BLaER1 (cell line): ENCODE measurements around the gene HYAL1.
A peak's percentile ranks its signal among the peaks of the same experiment; 100 is the strongest.
"Not testable (repeated sequence)": the region's sequence is repeated elsewhere in the genome, so short reads cannot be mapped to it uniquely, and the experiment has no call there.

ENCODE experiments used
- H3K27ac ChIP-seq: shearing (Covaris generic); formaldehyde crosslinking; 2 replicates; pipeline ENCODE4 v1.8.1; 2022
- H3K27me3 ChIP-seq: shearing (Covaris generic); formaldehyde crosslinking; 2 replicates; pipeline ENCODE4 v1.8.1; 2022
- H3K36me3 ChIP-seq: shearing (Covaris generic); formaldehyde crosslinking; 2 replicates; pipeline ENCODE4 v1.8.1; 2022
- H3K4me1 ChIP-seq: shearing (Covaris generic); formaldehyde crosslinking; 2 replicates; pipeline ENCODE4 v1.8.1; 2022
- H3K4me2 ChIP-seq: shearing (Covaris generic); formaldehyde crosslinking; 2 replicates; pipeline ENCODE4 v1.8.1; 2022
- H3K4me3 ChIP-seq: shearing (Covaris generic); formaldehyde crosslinking; 2 replicates; pipeline ENCODE4 v1.8.1; 2022
- H3K9ac ChIP-seq: shearing (Covaris generic); formaldehyde crosslinking; 2 replicates; pipeline ENCODE4 v1.8.1; 2022
- H3K9me3 ChIP-seq: shearing (Covaris generic); formaldehyde crosslinking; 2 replicates; pipeline ENCODE4 v1.8.1; 2022
- H4K20me1 ChIP-seq: shearing (Covaris generic); formaldehyde crosslinking; 2 replicates; pipeline ENCODE4 v1.8.1; 2022
- Cebpa-rat ChIP-seq: shearing (Covaris generic); IDR thresholded peaks from 2 replicates; pipeline ENCODE4 v1.8.1; 2022

HYAL1 gene

DNA sequence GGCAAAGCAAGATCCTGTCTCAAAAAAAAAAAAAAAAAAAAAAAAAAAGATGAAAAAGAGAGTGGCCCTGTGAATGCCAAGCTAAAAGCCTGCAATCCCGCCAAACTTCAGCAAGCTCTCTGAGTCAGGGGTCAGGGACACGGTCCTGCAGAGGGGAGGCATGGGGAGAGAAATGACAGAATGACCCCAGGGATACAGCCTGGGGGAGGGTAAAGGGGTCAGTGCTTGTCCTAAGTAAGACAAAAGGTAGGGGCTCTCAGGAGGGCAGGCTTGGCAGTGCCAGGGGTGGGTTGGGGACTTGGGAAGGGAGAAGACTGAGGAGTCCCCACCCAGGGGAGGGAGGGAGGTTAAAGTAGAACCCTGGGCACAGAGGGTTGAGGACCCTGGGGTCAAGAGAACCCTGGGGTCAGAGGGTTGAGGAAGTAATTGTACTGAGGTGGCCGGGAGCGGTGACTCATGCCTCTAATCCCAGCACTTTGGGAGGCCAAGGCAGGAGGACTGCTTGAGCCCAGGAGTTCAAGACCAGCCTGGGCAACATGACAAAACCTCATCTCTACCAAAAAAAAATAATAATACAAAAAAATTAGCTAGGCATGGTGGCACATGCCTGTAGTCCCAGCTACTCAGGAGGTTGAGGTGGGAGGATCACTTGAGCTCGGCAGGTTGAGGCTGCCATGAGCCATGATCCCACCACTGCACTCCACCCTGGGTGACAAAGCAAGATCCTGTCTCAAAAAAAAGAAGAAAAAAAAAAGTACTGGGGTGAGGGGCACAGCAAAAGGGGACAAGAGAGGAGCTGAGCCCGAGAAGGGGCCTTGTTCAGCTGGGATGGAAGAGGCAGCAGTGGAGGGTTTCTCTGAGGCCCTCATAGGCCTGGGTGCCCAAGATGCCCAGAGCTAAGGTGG is 39.6 kb downstream of the HYAL1 start:
- Histone ChIP-seq H3K27ac (no peak overlapping the region), H3K4me1 (peaks cover 80% of the 10 kb centered on the region), H3K9me3 (no peaks in the 10 kb centered on the region), H4K20me1 (peaks cover 10% of the 10 kb centered on the region; the same call in 1 of the 2 replicates), H3K9ac (no peak overlapping the region), H3K27me3 (peaks cover 29% of the 10 kb centered on the region), H3K36me3 (peaks cover 15% of the 10 kb centered on the region), H3K4me3 (no peak overlapping the region), H3K4me2 (0 out of 2 replicates have a peak overlapping the region, but pooled peaks have one; percentile 14)
- no peak for TF ChIP-seq Cebpa-rat

DNA sequence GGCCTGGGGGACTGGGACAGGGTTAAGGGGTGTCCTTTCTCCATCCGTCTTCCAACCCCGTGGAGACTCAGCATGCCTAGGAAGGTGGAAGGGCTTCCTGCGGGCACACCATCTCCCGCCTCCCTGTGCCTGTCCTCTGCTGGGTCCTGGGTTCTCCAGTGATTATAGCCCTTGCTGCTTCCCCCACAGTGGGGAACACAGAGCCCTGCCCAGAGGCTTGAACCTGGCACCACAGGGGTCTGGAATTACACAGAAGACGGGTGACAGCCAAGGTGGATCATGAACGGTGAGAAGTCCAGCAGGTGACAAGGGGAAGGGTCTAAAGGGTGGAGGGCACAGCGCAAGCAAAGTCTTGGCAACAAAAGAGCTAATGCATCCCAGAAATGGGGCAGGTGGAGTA is 40.6 kb downstream of the HYAL1 start:
- Histone ChIP-seq H3K9me3 (no peaks in the 10 kb centered on the region), H3K4me3 (no peak overlapping the region), H3K4me1 (peaks cover 80% of the 10 kb centered on the region), H3K27me3 (peaks cover 19% of the 10 kb centered on the region), H3K9ac (no peak overlapping the region), H3K27ac (peak overlapping the region; percentile 97; the same call in 1 of the 2 replicates), H4K20me1 (peaks cover 18% of the 10 kb centered on the region; the same call in 1 of the 2 replicates), H3K4me2 (peak overlapping the region; percentile 99; the same call in 1 of the 2 replicates), H3K36me3 (peaks cover 24% of the 10 kb centered on the region)
- TF ChIP-seq Cebpa-rat, result no peak

DNA sequence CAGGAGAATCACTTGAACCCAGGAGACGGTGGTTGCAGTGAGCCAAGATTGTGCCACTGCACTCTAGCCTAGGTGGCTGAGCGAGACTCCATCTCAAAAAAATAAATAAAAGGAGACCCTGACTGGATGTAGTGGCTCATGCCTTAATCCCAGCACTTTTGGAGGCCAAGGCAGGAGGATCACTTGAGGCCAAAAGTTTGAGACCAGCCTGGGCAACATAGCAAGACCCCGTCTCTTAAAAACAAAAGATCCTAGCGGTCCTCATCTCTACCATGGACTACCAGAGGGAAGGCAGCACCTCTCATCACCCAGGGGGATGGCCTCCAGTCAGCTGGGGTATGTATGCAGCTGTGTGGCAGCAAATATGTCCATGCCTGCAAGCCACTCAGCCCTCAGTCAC is 41.2 kb downstream of the HYAL1 start:
- Histone ChIP-seq H3K27ac (peak overlapping the region; percentile 97; the same call in 1 of the 2 replicates), H4K20me1 (peaks cover 19% of the 10 kb centered on the region; the same call in 1 of the 2 replicates), H3K4me2 (peak overlapping the region; percentile 99), H3K9ac (peak overlapping the region; percentile 96; the same call in 1 of the 2 replicates), H3K27me3 (peaks cover 14% of the 10 kb centered on the region), H3K36me3 (peaks cover 29% of the 10 kb centered on the region), H3K4me1 (peaks cover 75% of the 10 kb centered on the region)
- not testable (repeated sequence) for H3K4me3 ChIP-seq, H3K9me3 ChIP-seq

DNA sequence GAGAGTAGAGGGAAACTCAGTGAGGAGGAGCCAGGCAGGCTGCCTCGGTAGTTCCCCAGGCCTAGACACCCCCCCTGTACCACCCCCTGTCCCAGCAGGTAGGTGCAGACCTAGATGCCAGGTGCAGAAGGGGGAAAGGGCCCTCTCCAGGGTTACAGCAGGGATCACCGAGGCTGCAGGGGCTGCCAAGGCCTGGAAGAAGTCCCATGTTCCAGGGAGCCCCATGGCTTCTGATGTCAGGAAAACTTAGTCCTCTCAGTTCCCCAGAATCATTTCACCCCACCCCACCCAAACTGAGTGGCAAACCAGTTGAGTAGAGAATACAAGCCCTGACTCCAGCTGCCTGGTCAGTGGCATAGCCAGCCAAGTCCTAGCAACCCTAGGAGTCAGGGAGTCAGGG is 41.9 kb downstream of the HYAL1 start:
- H3K4me1 ChIP-seq, result peaks cover 68% of the 10 kb centered on the region
- peak overlapping the region; percentile 96 for H3K9ac ChIP-seq
- no peak for TF ChIP-seq Cebpa-rat
- H3K9me3 ChIP-seq, result no peaks in the 10 kb centered on the region
- H3K4me3 ChIP-seq, result peak overlapping the region; percentile 75
- peak overlapping the region; percentile 97 for H3K27ac ChIP-seq
- H4K20me1 ChIP-seq, result peaks cover 26% of the 10 kb centered on the region
- peaks cover 7% of the 10 kb centered on the region for H3K27me3 ChIP-seq
- peak overlapping the region; percentile 99 for H3K4me2 ChIP-seq
- H3K36me3 ChIP-seq, result peaks cover 36% of the 10 kb centered on the region

DNA sequence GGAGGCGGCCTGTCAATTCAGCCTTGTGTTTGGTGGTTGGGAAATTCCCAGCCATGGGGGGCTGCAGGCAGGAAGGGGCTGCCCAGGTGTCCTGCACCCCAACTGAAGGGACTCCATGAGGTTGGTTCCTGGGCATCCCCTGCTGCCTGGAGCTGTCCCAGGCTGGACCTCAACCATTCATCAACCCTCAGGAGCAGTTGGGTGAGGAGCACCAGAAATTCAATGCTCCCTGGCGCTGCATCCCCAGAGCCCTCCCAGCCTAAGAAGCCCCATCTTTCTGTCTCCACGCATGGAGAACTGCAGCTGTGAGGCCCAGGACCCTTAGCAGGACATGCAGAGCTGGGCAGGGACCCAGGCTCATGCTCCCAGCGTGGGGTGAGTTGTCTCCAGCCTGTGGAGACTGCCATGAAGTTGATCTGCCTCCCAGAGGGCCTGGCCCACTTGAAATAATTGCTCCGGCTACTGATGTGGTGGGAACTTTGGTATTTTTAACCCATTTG is 42.4 kb downstream of the HYAL1 start:
- H3K4me2 ChIP-seq, result peak overlapping the region; percentile 99
- H3K9me3 ChIP-seq, result no peaks in the 10 kb centered on the region
- H3K4me3 ChIP-seq, result peak overlapping the region; percentile 75
- peak overlapping the region; percentile 96 for H3K9ac ChIP-seq
- H3K27ac ChIP-seq, result peak overlapping the region; percentile 97
- peaks cover 66% of the 10 kb centered on the region for H3K4me1 ChIP-seq
- peaks cover 2% of the 10 kb centered on the region for H3K27me3 ChIP-seq
- TF ChIP-seq Cebpa-rat, result no peak
- peaks cover 30% of the 10 kb centered on the region for H4K20me1 ChIP-seq
- peaks cover 41% of the 10 kb centered on the region for H3K36me3 ChIP-seq

DNA sequence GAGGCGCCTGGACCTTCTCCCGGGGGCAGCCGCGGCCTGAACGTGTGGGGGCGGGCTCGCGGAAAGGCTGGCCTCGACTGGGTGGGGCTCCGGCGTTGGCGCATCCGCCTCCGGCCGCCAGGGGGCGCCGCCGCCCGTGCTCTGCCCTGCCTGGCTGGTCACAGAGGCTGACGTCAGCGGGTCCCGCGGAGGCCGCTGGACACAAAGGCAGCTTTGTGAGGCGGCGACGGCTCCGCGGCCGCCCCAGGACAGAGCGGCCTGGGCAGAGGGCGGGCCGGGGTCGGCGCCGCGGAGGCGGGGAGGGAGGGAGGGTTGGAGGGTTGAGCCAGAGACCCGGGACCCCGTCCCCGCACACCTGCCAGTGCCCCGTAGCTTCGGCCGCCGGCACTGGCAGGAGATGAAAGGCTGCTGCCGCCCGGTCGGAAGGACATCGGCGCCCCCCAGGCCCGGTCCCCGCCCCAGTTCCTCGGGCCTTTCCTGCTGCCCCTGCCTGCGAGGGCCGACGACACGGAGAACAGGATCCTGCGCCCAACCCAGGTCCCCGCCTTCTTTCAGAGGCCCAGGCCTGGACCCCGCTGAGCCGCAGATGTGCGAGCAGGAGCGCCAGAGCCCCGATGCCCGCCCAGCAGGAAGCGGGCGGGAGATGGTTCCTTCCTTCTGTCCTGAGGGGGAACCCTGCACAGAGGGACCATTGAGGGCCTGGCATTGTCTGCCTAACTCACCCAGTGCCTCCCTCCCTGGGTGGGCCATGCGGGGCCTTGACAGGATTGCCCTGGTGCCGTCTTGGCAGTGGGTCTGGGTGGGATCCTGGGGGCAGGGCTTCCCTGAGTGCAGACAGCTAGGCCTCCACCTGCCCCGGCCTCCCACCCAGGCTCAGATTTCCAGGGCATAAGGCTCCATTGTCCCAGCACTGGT is 43.1 kb downstream of the HYAL1 start:
- H3K4me3 ChIP-seq, result peak overlapping the region; percentile 75
- peaks cover 36% of the 10 kb centered on the region for H4K20me1 ChIP-seq
- no peak for TF ChIP-seq Cebpa-rat
- H3K4me1 ChIP-seq, result peaks cover 63% of the 10 kb centered on the region
- peak overlapping the region; percentile 96 for H3K9ac ChIP-seq
- peak overlapping the region; percentile 99 for H3K4me2 ChIP-seq
- no peaks in the 10 kb centered on the region for H3K27me3 ChIP-seq
- peaks cover 48% of the 10 kb centered on the region for H3K36me3 ChIP-seq
- no peaks in the 10 kb centered on the region for H3K9me3 ChIP-seq
- peak overlapping the region; percentile 97 for H3K27ac ChIP-seq

DNA sequence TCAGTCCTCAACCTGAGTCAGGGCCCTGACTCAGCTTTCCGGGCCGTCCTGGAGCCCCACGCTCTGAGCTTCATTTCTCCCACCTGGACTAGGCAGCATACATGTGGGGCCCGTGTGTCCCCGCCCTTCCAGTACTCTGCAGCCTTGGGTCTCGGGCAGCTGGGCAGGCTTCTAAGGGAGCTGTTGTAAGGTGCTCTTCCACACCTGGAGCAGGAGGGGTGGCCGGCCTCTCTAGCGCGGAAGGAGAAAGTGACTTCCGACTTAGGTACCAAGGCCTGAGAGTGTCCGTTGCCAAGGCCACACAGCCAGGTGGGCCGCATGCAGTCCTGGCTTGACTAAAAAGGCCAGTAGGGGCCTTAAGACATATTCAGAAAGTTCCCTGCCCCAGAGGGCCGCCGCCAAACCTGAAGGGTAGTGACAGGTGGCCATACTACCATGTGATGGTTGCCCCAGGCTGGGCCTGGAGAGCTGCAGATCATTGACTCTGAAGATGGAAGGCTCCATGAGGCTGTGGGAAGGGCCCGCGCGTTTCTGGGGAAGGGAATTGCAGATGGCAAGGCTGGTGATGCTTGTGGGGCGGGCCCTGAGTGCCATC is 43.8 kb downstream of the HYAL1 start:
- peak overlapping the region; percentile 75 for H3K4me3 ChIP-seq
- peak overlapping the region; percentile 99 for H3K4me2 ChIP-seq
- H4K20me1 ChIP-seq, result peaks cover 43% of the 10 kb centered on the region
- peak overlapping the region; percentile 96 for H3K9ac ChIP-seq
- peaks cover 55% of the 10 kb centered on the region for H3K36me3 ChIP-seq
- H3K27me3 ChIP-seq, result no peaks in the 10 kb centered on the region
- TF ChIP-seq Cebpa-rat, result no peak
- H3K9me3 ChIP-seq, result no peaks in the 10 kb centered on the region
- H3K4me1 ChIP-seq, result peaks cover 64% of the 10 kb centered on the region
- peak overlapping the region; percentile 97 for H3K27ac ChIP-seq

DNA sequence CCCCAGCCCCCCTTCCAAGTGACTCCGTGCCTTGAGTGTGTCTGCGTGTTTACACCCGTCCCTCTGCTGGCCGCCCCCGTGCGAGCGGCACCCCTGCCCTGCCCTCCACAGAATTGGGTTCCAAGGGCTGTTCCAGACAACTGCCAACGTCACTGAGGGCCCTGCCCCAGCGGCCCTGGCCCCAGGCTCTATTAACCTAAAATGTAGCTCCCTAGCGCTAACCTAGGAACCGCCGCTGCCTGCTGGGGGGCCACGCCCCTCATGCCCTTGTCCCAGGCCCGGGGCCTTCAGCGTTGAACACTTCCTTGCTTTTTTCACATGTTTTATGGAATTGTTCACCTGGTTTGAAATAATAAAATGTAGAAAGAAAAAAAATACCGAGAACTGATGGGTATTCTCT is 44.4 kb downstream of the HYAL1 start:
- Histone ChIP-seq H3K9me3 (no peaks in the 10 kb centered on the region), H3K27ac (no peak overlapping the region), H4K20me1 (peaks cover 49% of the 10 kb centered on the region), H3K4me1 (peaks cover 64% of the 10 kb centered on the region), H3K9ac (peak overlapping the region; percentile 31; the same call in 1 of the 2 replicates), H3K4me2 (no peak overlapping the region), H3K4me3 (no peak overlapping the region), H3K36me3 (peaks cover 61% of the 10 kb centered on the region), H3K27me3 (no peaks in the 10 kb centered on the region)
- no peak for TF ChIP-seq Cebpa-rat

DNA sequence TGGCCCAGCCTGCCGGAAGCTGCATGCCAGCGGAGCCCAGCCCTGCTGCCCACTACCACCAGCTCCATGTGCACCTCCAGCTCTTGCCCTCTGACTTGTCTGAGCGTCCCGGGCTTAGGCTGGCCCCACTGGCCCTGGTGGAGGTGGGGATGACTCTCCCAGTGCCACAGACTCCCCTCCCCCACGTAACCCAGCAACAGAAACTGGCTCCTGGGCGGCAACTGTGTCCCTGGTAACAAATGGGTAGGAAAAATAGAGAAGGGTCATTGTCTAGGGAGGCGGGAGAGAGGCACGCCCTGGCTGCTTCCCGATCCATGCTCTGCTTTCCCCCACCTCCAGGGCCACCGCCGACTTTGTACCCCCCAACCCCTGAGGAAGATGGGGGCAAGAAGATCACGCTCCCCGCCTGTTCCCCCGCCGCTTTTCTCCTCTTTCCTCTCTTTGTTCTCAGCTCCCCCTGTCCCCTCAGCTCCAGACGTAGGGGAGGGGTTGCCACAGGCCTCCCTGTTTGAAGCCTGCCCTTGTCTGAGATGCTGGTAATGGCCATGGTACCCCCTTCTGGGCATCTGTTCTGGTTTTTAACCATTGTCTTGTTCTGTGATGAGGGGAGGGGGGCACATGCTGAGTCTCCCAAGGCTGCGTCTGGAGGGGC is 45.2 kb downstream of the HYAL1 start:
- Histone ChIP-seq H3K27me3 (no peaks in the 10 kb centered on the region), H3K4me2 (peak overlapping the region; percentile 24; the same call in 1 of the 2 replicates), H3K27ac (peak overlapping the region; percentile 26; the same call in 1 of the 2 replicates), H3K9me3 (no peaks in the 10 kb centered on the region), H3K36me3 (peaks cover 69% of the 10 kb centered on the region), H4K20me1 (peaks cover 57% of the 10 kb centered on the region), H3K4me3 (no peak overlapping the region), H3K4me1 (peaks cover 59% of the 10 kb centered on the region), H3K9ac (peak overlapping the region; percentile 31; the same call in 1 of the 2 replicates)
- no peak for TF ChIP-seq Cebpa-rat
